ENCODE measurements around the gene REC114.

GRCh38 chr15:73602446-73602843 lies 159.5 kb downstream of the REC114 start:
- TF ChIP-seq TAF1 (IDR thresholded peaks at IDR 0.05; ENCODE audit: borderline replicate concordance, insufficient read depth, low read length) (no peak), POLR2AphosphoS5 (IDR thresholded peaks at IDR 0.05; ENCODE audit: low read depth, low read length) (no peak)

Data from PFSK-1 (cell line).